ENCODE data around the gene ADARB2. TPM values are rescaled to one million over a fixed set of nuclear protein-coding genes. Genes with fewer than 3 reads are reported as not detected.

Gene ADARB2
- total and polyA plus RNA-seq, 4 donors, result 0.22 to 1.3 (median 0.55) TPM

GRCh38 chr10:1630304-1630703 is 107.0 kb downstream of the ADARB2 start:
- DNase-seq, result no peak
- H3K9ac ChIP-seq (ENCODE audit: insufficient read depth in 1 of 2, low read length in 2 of 2), result no peak overlapping the region
- H3K9me3 ChIP-seq (ENCODE audit: control insufficient read depth in 4 of 4, insufficient read depth in 3 of 4, low read length in 3 of 4), result peaks cover 0 to 17% (median 0%) of the 10 kb centered on the region in 4 donors
- no peak overlapping the region for H3K4me3 ChIP-seq
- no peaks in the 10 kb centered on the region for H3K36me3 ChIP-seq (ENCODE audit: control insufficient read depth in 4 of 4, insufficient read depth in 4 of 4, low read length in 4 of 4)
- peaks cover 0 to 7% (median 2%) of the 10 kb centered on the region in 3 donors for H3K27me3 ChIP-seq (ENCODE audit: control insufficient read depth in 3 of 3, insufficient read depth in 3 of 3, low read length in 2 of 3)
- TF ChIP-seq, protein P1, sequence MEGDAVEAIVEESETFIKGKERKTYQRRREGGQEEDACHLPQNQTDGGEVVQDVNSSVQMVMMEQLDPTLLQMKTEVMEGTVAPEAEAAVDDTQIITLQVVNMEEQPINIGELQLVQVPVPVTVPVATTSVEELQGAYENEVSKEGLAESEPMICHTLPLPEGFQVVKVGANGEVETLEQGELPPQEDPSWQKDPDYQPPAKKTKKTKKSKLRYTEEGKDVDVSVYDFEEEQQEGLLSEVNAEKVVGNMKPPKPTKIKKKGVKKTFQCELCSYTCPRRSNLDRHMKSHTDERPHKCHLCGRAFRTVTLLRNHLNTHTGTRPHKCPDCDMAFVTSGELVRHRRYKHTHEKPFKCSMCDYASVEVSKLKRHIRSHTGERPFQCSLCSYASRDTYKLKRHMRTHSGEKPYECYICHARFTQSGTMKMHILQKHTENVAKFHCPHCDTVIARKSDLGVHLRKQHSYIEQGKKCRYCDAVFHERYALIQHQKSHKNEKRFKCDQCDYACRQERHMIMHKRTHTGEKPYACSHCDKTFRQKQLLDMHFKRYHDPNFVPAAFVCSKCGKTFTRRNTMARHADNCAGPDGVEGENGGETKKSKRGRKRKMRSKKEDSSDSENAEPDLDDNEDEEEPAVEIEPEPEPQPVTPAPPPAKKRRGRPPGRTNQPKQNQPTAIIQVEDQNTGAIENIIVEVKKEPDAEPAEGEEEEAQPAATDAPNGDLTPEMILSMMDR (IDR thresholded peaks at IDR 0.05; ENCODE audit: control extremely low read depth, extremely low read depth), result no peak
- ATAC-seq (ENCODE audit: insufficient read depth, low FRiP score), result no peak
- H3K27ac ChIP-seq (ENCODE audit: low read depth in 1 of 2, low read length in 1 of 2), result no peak overlapping the region
- WGBS, 2 donors, result 81 to 82% methylated on average over 6 of the region's 6 CpGs
- H3K4me1 ChIP-seq (ENCODE audit: control insufficient read depth in 5 of 5, insufficient read depth in 5 of 5, low read length in 5 of 5), result no peaks in the 10 kb centered on the region

GRCh38 chr10:1629326-1630198 is 107.8 kb downstream of the ADARB2 start:
- Histone ChIP-seq H3K9ac (ENCODE audit: insufficient read depth in 1 of 2, low read length in 2 of 2) (no peak overlapping the region), H3K27me3 (ENCODE audit: control insufficient read depth in 3 of 3, insufficient read depth in 3 of 3, low read length in 2 of 3) (peaks cover 0 to 4% (median 0%) of the 10 kb centered on the region in 3 donors), H3K9me3 (ENCODE audit: control insufficient read depth in 4 of 4, insufficient read depth in 3 of 4, low read length in 3 of 4) (peaks cover 0 to 17% (median 0%) of the 10 kb centered on the region in 4 donors), H3K36me3 (ENCODE audit: control insufficient read depth in 4 of 4, insufficient read depth in 4 of 4, low read length in 4 of 4) (no peaks in the 10 kb centered on the region), H3K4me1 (ENCODE audit: control insufficient read depth in 5 of 5, insufficient read depth in 5 of 5, low read length in 5 of 5) (no peaks in the 10 kb centered on the region), H3K4me3 (no peak overlapping the region), H3K27ac (ENCODE audit: low read depth in 1 of 2, low read length in 1 of 2) (no peak overlapping the region)
- ATAC-seq (ENCODE audit: insufficient read depth, low FRiP score) (no peak), DNase-seq (no peak)
- TF ChIP-seq, protein P1 (IDR thresholded peaks at IDR 0.05; ENCODE audit: control extremely low read depth, extremely low read depth), result no peak
- WGBS, 2 donors, result 64 to 70% methylated on average over 18 of the region's 18 CpGs

- TF ChIP-seq, protein P1 (IDR thresholded peaks at IDR 0.05; ENCODE audit: control extremely low read depth, extremely low read depth), result no peak
- DNase-seq (no peak), ATAC-seq (ENCODE audit: insufficient read depth, low FRiP score) (no peak)
- no peaks in the 10 kb centered on the region for H3K36me3 ChIP-seq (ENCODE audit: control insufficient read depth in 4 of 4, insufficient read depth in 4 of 4, low read length in 4 of 4)
- H3K27me3 ChIP-seq (ENCODE audit: control insufficient read depth in 3 of 3, insufficient read depth in 3 of 3, low read length in 2 of 3), result peaks cover 0 to 4% (median 0%) of the 10 kb centered on the region in 3 donors
- no peak overlapping the region for H3K27ac ChIP-seq (ENCODE audit: low read depth in 1 of 2, low read length in 1 of 2)
- 91% methylated on average over 14 of the region's 14 CpGs for WGBS, 2 donors
- H3K4me1 ChIP-seq (ENCODE audit: control insufficient read depth in 5 of 5, insufficient read depth in 5 of 5, low read length in 5 of 5), result no peaks in the 10 kb centered on the region
- H3K9ac ChIP-seq (ENCODE audit: insufficient read depth in 1 of 2, low read length in 2 of 2), result no peak overlapping the region
- peaks cover 0 to 17% (median 0%) of the 10 kb centered on the region in 4 donors for H3K9me3 ChIP-seq (ENCODE audit: control insufficient read depth in 4 of 4, insufficient read depth in 3 of 4, low read length in 3 of 4)
- H3K4me3 ChIP-seq, result no peak overlapping the region
Measured at GRCh38 chr10:1628757-1629156, 108.6 kb downstream of the ADARB2 start.
